MM.1S (cell line): ENCODE results near the gene PUDP.
"Not testable (repeated sequence)": the region's sequence is repeated elsewhere in the genome, so short reads cannot be mapped to it uniquely, and the experiment has no call there.

Experiments used
- DNase-seq: peaks from one replicate; pipeline ENCODE4 v3.0.0-alpha.2; 2015
- H2AFZ ChIP-seq: fragments of 300-600 bp; sonication (generic); 2 replicates; pipeline ENCODE4 v1.6.0; 2016; ENCODE audit warnings: antibody characterized with exemption, low read length
- H3F3A ChIP-seq: fragments of 300-600 bp; sonication (generic); 2 replicates; pipeline ENCODE4 v1.6.1; 2016; ENCODE audit warnings: mild to moderate bottlenecking, antibody characterized with exemption, low read length, moderate library complexity, mixed read lengths; ENCODE audit not compliant: insufficient read depth
- H3K27ac ChIP-seq: fragments of 300-600 bp; sonication (generic); 2 replicates; pipeline ENCODE4 v1.5.1; 2016; ENCODE audit warnings: mild to moderate bottlenecking, low read length
- H3K27me3 ChIP-seq: fragments of 300-600 bp; sonication (generic); replicated peaks from 2 replicates; pipeline ENCODE4 v1.6.0; 2016; ENCODE audit warnings: low read length; ENCODE audit not compliant: insufficient read depth
- H3K36me3 ChIP-seq: fragments of 300-600 bp; sonication (generic); replicated peaks from 2 replicates; pipeline ENCODE4 v1.6.1; 2016; ENCODE audit warnings: mild to moderate bottlenecking, low read length, mixed read lengths; ENCODE audit not compliant: insufficient read depth
- H3K4me1 ChIP-seq: fragments of 300-600 bp; sonication (generic); 2 replicates; pipeline ENCODE4 v1.6.1; 2016; ENCODE audit warnings: low read length, mixed read lengths
- H3K4me2 ChIP-seq: fragments of 300-600 bp; sonication (generic); 2 replicates; pipeline ENCODE4 v1.6.0; 2016; ENCODE audit warnings: low read depth, low read length
- H3K4me3 ChIP-seq: fragments of 300-600 bp; sonication (generic); 2 replicates; pipeline ENCODE4 v1.5.1; 2016; ENCODE audit warnings: low read length, mixed read lengths
- H3K79me2 ChIP-seq: fragments of 300-600 bp; sonication (generic); 2 replicates; pipeline ENCODE4 v1.6.1; 2016; ENCODE audit warnings: mixed run types, low read length, mixed read lengths
- H3K9ac ChIP-seq: fragments of 300-600 bp; sonication (generic); 2 replicates; pipeline ENCODE4 v1.6.1; 2016; ENCODE audit warnings: low read length, mixed read lengths
- H3K9me2 ChIP-seq: fragments of 300-600 bp; sonication (generic); replicated peaks from 2 replicates; pipeline ENCODE4 v1.6.1; 2016; ENCODE audit warnings: mild to moderate bottlenecking, low read length, mixed read lengths; ENCODE audit not compliant: insufficient read depth
- H3K9me3 ChIP-seq: fragments of 300-600 bp; sonication (generic); replicated peaks from 2 replicates; pipeline ENCODE4 v1.6.1; 2016; ENCODE audit warnings: mild to moderate bottlenecking, low read length, mixed read lengths; ENCODE audit not compliant: insufficient read depth
- H4K20me1 ChIP-seq: fragments of 300-600 bp; sonication (generic); 2 replicates; pipeline ENCODE4 v1.6.1; 2016; ENCODE audit warnings: mild to moderate bottlenecking, low read length, moderate library complexity, mixed read lengths; ENCODE audit not compliant: insufficient read depth
- EZH2 ChIP-seq: fragments of 300-600 bp; sonication (generic); optimal IDR thresholded peaks from 2 replicates; pipeline ENCODE3; 2017; ENCODE audit warnings: low read depth, mild to moderate bottlenecking, antibody characterized with exemption, low read length, mixed read lengths
- EZH2phosphoT487 ChIP-seq: fragments of 300-600 bp; sonication (generic); IDR thresholded peaks from 2 replicates; pipeline ENCODE4 v1.6.1; 2018; ENCODE audit warnings: antibody characterized with exemption, low read length
- TF ChIP-seq, protein P1 (sequence below): fragments of 300-600 bp; sonication (generic); IDR thresholded peaks from 2 replicates; pipeline ENCODE4 v1.5.1; 2016; ENCODE audit warnings: antibody characterized with exemption, low read length, mixed read lengths

PUDP gene

DNA sequence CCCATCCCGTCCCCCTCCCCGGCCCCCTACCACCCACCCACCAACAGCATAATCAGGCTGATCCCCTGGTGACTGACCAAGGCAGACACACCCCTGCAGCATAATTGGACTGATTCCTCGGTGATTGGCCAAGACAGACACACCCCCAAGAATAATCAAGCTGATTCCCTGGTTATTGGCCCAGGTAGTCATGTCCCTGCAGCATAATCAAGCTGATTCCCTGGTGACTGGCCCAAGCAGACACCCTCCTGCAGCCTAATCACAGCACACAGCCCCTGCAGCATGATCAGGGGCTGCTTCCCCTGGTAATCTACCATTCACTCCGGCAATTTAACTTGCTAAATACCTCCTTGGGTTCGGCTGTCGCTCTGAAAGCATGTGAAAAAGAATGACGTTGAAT, 47.9 kb downstream of the PUDP start:
- no peaks in the 10 kb centered on the region for H4K20me1 ChIP-seq
- no peak overlapping the region for H3K4me3 ChIP-seq
- no peak overlapping the region for H3K9ac ChIP-seq
- TF ChIP-seq, protein P1, sequence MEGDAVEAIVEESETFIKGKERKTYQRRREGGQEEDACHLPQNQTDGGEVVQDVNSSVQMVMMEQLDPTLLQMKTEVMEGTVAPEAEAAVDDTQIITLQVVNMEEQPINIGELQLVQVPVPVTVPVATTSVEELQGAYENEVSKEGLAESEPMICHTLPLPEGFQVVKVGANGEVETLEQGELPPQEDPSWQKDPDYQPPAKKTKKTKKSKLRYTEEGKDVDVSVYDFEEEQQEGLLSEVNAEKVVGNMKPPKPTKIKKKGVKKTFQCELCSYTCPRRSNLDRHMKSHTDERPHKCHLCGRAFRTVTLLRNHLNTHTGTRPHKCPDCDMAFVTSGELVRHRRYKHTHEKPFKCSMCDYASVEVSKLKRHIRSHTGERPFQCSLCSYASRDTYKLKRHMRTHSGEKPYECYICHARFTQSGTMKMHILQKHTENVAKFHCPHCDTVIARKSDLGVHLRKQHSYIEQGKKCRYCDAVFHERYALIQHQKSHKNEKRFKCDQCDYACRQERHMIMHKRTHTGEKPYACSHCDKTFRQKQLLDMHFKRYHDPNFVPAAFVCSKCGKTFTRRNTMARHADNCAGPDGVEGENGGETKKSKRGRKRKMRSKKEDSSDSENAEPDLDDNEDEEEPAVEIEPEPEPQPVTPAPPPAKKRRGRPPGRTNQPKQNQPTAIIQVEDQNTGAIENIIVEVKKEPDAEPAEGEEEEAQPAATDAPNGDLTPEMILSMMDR: no peak
- TF ChIP-seq EZH2 (no peak), EZH2phosphoT487 (no peak)
- no peaks in the 10 kb centered on the region; the same call in 1 of the 2 replicates for H3K36me3 ChIP-seq
- H3K27ac ChIP-seq: no peak overlapping the region
- H3K4me2 ChIP-seq: no peak overlapping the region
- no peaks in the 10 kb centered on the region for H3K27me3 ChIP-seq
- no peak overlapping the region for H2AFZ ChIP-seq
- H3K9me2 ChIP-seq: no peaks in the 10 kb centered on the region
- H3K79me2 ChIP-seq: 0 out of 2 replicates have a peak, but pooled peaks cover 5% of the 10 kb centered on the region
- H3K9me3 ChIP-seq: no peaks in the 10 kb centered on the region
- H3K4me1 ChIP-seq: no peaks in the 10 kb centered on the region
- H3F3A ChIP-seq: no peaks in the 10 kb centered on the region
- DNase-seq: no peak

DNA sequence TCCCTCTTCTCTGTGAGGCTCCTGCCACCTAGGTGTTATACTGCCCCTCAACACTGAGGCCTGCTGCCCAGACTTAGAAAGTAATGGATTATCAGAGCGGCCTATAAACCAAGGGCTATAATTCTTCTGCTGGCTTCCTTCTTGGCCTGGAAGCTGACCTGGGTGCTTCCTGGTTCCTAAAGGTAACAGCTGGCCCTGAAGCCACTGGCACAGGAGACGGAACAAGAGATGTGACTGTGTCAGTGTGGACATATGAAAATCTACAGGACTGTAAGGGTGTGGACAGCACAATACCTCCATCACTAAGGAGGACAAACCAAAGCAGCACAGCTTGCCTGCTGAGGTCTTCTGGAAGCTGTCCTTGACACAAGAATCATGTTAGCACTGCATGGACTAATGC, 52.3 kb downstream of the PUDP start:
- H3K27ac ChIP-seq, DNase-seq, H3K9ac ChIP-seq, H4K20me1 ChIP-seq, H3K9me2 ChIP-seq, H3F3A ChIP-seq, H3K27me3 ChIP-seq, H3K9me3 ChIP-seq, H2AFZ ChIP-seq, H3K79me2 ChIP-seq, H3K4me2 ChIP-seq, H3K4me1 ChIP-seq, H3K4me3 ChIP-seq, H3K36me3 ChIP-seq: not testable (repeated sequence)

DNA sequence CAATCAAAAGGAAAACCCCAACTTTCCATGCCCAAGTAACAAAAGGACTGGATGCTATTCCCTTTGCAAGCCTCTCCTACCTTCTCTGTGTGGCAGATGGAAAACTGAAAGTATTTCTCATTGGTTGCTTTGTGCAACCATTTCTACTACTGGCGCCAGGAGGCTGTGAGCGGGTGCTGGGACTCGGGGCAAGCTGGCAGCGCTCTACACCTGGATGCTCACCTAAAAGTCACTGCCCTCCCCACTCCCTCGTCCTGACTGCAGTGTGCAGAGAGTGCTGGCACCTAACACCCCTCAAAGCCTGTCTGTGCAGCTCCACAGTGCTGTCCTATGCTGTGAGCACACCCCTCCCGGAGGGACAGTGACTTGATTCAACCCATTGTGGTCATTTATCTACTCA, 54.6 kb downstream of the PUDP start:
- no peaks in the 10 kb centered on the region for H4K20me1 ChIP-seq
- H3K36me3 ChIP-seq: no peaks in the 10 kb centered on the region
- no peak overlapping the region for H3K4me2 ChIP-seq
- DNase-seq: no peak
- H3K27ac ChIP-seq: no peak overlapping the region
- TF ChIP-seq EZH2 (no peak), EZH2phosphoT487 (no peak)
- TF ChIP-seq, protein P1: no peak
- no peak overlapping the region for H3K4me3 ChIP-seq
- no peaks in the 10 kb centered on the region for H3K9me3 ChIP-seq
- no peak overlapping the region for H3K9ac ChIP-seq
- H3K9me2 ChIP-seq: no peaks in the 10 kb centered on the region
- no peaks in the 10 kb centered on the region for H3K79me2 ChIP-seq
- no peaks in the 10 kb centered on the region for H3K27me3 ChIP-seq
- H3F3A ChIP-seq: no peaks in the 10 kb centered on the region
- no peaks in the 10 kb centered on the region for H3K4me1 ChIP-seq
- H2AFZ ChIP-seq: no peak overlapping the region

DNA sequence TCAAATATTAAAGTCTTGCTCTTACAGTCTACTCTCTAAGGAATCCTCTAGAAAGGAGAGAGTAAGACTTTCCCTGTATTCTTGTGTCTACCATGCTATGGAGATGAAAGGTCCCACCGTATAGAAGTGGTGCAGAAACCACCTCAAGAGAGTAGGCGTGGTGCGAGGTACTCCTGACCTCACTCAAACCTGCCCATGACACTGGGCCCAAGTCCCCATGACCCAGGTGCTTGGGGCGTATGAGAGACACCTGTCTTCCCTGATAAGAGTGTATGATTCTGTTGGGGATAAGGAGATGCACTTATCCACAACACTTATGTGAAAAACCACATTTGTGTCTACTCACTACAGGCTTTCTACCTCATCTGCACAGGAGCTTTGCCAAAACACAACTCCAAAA, 55.4 kb downstream of the PUDP start:
- Histone ChIP-seq H3K4me2 (no peak overlapping the region), H3K79me2 (no peaks in the 10 kb centered on the region), H3K36me3 (no peaks in the 10 kb centered on the region), H3F3A (no peaks in the 10 kb centered on the region), H3K9me2 (no peaks in the 10 kb centered on the region), H3K4me1 (no peaks in the 10 kb centered on the region), H3K9me3 (no peaks in the 10 kb centered on the region), H3K27me3 (no peaks in the 10 kb centered on the region), H4K20me1 (no peaks in the 10 kb centered on the region), H3K4me3 (no peak overlapping the region), H3K27ac (no peak overlapping the region), H3K9ac (no peak overlapping the region), H2AFZ (no peak overlapping the region)
- TF ChIP-seq EZH2: no peak
- no peak for TF ChIP-seq EZH2phosphoT487
- TF ChIP-seq, protein P1: no peak
- no peak for DNase-seq
